Neutrophil (primary cell): ENCODE results near the gene PAGR1.
A peak's percentile ranks its signal among the peaks of the same experiment; 100 is the strongest.
"Not testable (repeated sequence)": the region's sequence is repeated elsewhere in the genome, so short reads cannot be mapped to it uniquely, and the experiment has no call there.

Source experiments
- H3K27ac ChIP-seq: fragments of 200-600 bp; sonication (generic); 2 replicates; pipeline ENCODE4 v1.5.1; 2016; ENCODE audit warnings: mild to moderate bottlenecking, moderate library complexity
- H3K27me3 ChIP-seq: fragments of 200-600 bp; sonication (generic); 2 replicates; pipeline ENCODE4 v1.6.0; 2016; ENCODE audit warnings: mild to moderate bottlenecking
- H3K36me3 ChIP-seq: fragments of 200-600 bp; sonication (generic); 2 replicates; pipeline ENCODE4 v1.5.1; 2017
- H3K4me1 ChIP-seq, 2 experiments: fragments of 200-600 bp in 1 of 2; sonication (generic) in 1 of 2; 1 replicate in 1 of 2; 2 replicates in 1 of 2; pipeline versions ENCODE4 v1.5.1 to v1.6.1; 2013 to 2016; ENCODE audit warnings: low read depth in 1 of 2, low read length in 1 of 2, mild to moderate bottlenecking in 1 of 2, moderate library complexity in 1 of 2; ENCODE audit not compliant: control insufficient read depth in 1 of 2, insufficient read depth in 1 of 2
- H3K4me3 ChIP-seq, 2 experiments: fragments of 200-600 bp in 1 of 2; sonication (generic) in 1 of 2; 1 replicate in 1 of 2; 2 replicates in 1 of 2; pipeline ENCODE4 v1.5.1; 2013 to 2016; ENCODE audit warnings: low read depth in 1 of 2, low read length in 1 of 2, mild to moderate bottlenecking in 1 of 2, moderate library complexity in 1 of 2
- H3K9me3 ChIP-seq: fragments of 200-600 bp; sonication (generic); 2 replicates; pipeline ENCODE4 v1.5.1; 2016
- CTCF ChIP-seq: fragments of 200-600 bp; sonication (generic); IDR thresholded peaks from 2 replicates; pipeline ENCODE4 v1.5.1; 2016; ENCODE audit warnings: antibody characterized with exemption

The PAGR1 gene

GRCh38 chr16:29790949-29791844 lies 24.8 kb upstream of the PAGR1 start:
- no peaks in the 10 kb centered on the region for H3K36me3 ChIP-seq
- TF ChIP-seq CTCF = no peak
- H3K4me1 ChIP-seq = peaks cover 38 to 51% of the 10 kb centered on the region in 2 experiments
- peak overlapping the region; percentile 79 to 94 for H3K4me3 ChIP-seq
- H3K9me3 ChIP-seq = no peaks in the 10 kb centered on the region
- H3K27ac ChIP-seq = peak overlapping the region; percentile 89
- no peaks in the 10 kb centered on the region for H3K27me3 ChIP-seq

GRCh38 chr16:29791845-29792807 lies 23.8 kb upstream of the PAGR1 start:
- peak overlapping the region in 1 of 2 experiments; percentile 94 for H3K4me3 ChIP-seq
- no peaks in the 10 kb centered on the region for H3K9me3 ChIP-seq

GRCh38 chr16:29793153-29793552 lies 22.8 kb upstream of the PAGR1 start:
- H3K4me1 ChIP-seq = peaks cover 38 to 51% of the 10 kb centered on the region in 2 experiments
- H3K36me3 ChIP-seq, H3K4me3 ChIP-seq, H3K9me3 ChIP-seq, H3K27ac ChIP-seq, H3K27me3 ChIP-seq: not testable (repeated sequence)

More at GRCh38 chr16:29791845-29792807, 23.8 kb upstream of the PAGR1 start:
- Histone ChIP-seq H3K4me1 (peaks cover 38 to 51% of the 10 kb centered on the region in 2 experiments), H3K27ac (no peak overlapping the region), H3K27me3 (no peaks in the 10 kb centered on the region), H3K36me3 (no peaks in the 10 kb centered on the region)
- TF ChIP-seq CTCF = no peak

GRCh38 chr16:29794231-29794710 lies 21.7 kb upstream of the PAGR1 start:
- Histone ChIP-seq H3K4me3 (no peak overlapping the region), H3K27ac (peak overlapping the region; percentile 61), H3K27me3 (no peaks in the 10 kb centered on the region), H3K9me3 (no peaks in the 10 kb centered on the region), H3K36me3 (peaks cover 5% of the 10 kb centered on the region), H3K4me1 (peaks cover 35 to 50% of the 10 kb centered on the region in 2 experiments)
- no peak for TF ChIP-seq CTCF

- Histone ChIP-seq H3K9me3 (no peaks in the 10 kb centered on the region), H3K36me3 (peaks cover 7% of the 10 kb centered on the region), H3K4me3 (no peak overlapping the region), H3K27me3 (no peaks in the 10 kb centered on the region), H3K4me1 (peaks cover 15 to 19% of the 10 kb centered on the region in 2 experiments), H3K27ac (peak overlapping the region; percentile 99)
- TF ChIP-seq CTCF = no peak
Measured at GRCh38 chr16:29802416-29802935, 13.5 kb upstream of the PAGR1 start.
